Activated CD4-positive, alpha-beta T cell treated with anti-CD3 and anti-CD28 coated beads for 36 hours (primary cell): Measurements from ENCODE around the gene TSPYL1. TPM values are rescaled to one million over a fixed set of nuclear protein-coding genes. Genes with fewer than 3 reads are reported as not detected.
A peak's percentile ranks its signal among the peaks of the same experiment; 100 is the strongest.

ENCODE experiments used
- ATAC-seq: fragments of 200-7000 bp; cut with Tn5 transposase; one replicate; pipeline ENCODE4 v1.10.0; 2021; ENCODE audit warnings: mild to moderate bottlenecking, moderate library complexity
- CTCF ChIA-PET: fragments of 350-600 bp; sonication (Branson Sonifier 250); formaldehyde crosslinking; loops from one replicate; lab custom pipeline; 2021; ENCODE audit warnings: antibody characterized with exemption; lab: Charles Lee
- POLR2A ChIA-PET: fragments of 350-600 bp; sonication (Branson Sonifier 250); formaldehyde crosslinking; loops from one replicate; lab custom pipeline; 2021; ENCODE audit warnings: antibody characterized with exemption, inconsistent platforms; lab: Charles Lee
- DNase-seq: peaks from one replicate; pipeline ENCODE4 v3.0.0-alpha.2; 2020
- H3K27ac Mint-ChIP-seq: one replicate; pipeline ENCODE4 v1.8.0; 2021; ENCODE audit warnings: mixed read lengths
- H3K27me3 Mint-ChIP-seq: one replicate; pipeline ENCODE4 v1.8.0; 2021; ENCODE audit warnings: mixed read lengths
- H3K36me3 Mint-ChIP-seq: one replicate; pipeline ENCODE4 v1.8.0; 2021; ENCODE audit warnings: low read depth, mixed read lengths
- H3K4me1 Mint-ChIP-seq: one replicate; pipeline ENCODE4 v1.8.0; 2021; ENCODE audit warnings: mixed read lengths
- H3K4me3 Mint-ChIP-seq: one replicate; pipeline ENCODE4 v1.8.0; 2021; ENCODE audit warnings: mild to moderate bottlenecking, moderate library complexity, mixed read lengths
- H3K9me3 Mint-ChIP-seq: one replicate; pipeline ENCODE4 v1.8.0; 2021; ENCODE audit warnings: low read depth, mixed read lengths
- intact Hi-C, 2 experiments: fragments of 100-400 bp; cut with DNase I in 1 of 2; cut with micrococcal nuclease in 1 of 2; formaldehyde crosslinking; loops; one replicate each; pipeline versions ENCODE4 v1.14.2 to v1.15.1; 2022 to 2024; cut with DNase I, micrococcal nuclease
- total RNA-seq, 2 experiments: library from RNA; stranded (reverse); gene quantifications; one replicate each; pipeline ENCODE4 v1.2.3, GENCODE V29; 2021

Gene TSPYL1
- total RNA-seq, 2 experiments from 2014 or later: 37.5 to 38.2 TPM

DNA sequence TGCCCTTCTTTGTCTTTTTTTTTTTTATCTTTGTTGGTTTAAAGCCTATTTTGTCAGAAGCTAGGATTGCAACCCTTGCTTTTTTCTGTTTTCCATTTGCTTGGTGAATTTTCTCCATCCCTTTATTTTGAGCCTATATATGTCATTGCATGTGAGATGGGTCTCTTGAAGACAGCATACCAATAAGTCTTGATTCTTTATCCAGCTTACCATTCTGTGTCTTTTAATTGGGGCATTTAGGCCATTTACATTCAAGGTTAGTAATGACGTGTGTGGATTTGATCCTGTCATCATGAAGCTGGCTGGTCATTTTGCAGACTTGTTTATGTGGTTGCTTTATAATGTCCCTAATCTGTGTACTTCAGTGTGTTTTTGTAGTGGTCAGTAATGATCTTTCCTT is 16.4 kb downstream of the TSPYL1 start:
- intact Hi-C loops: no loop called here
- peaks cover 30% of the 10 kb centered on the region for H3K4me1 Mint-ChIP-seq
- no peaks in the 10 kb centered on the region for H3K27me3 Mint-ChIP-seq
- CTCF ChIA-PET: interaction anchor here (0.6 to 1.0 kb wide), 3 partner anchors 29 to 383 kb away, joined by 3 to 5 read pairs (median 3); no protein-coding TSS in a partner anchor
- no peak overlapping the region for H3K4me3 Mint-ChIP-seq
- H3K36me3 Mint-ChIP-seq: peaks cover 46% of the 10 kb centered on the region
- ATAC-seq (no peak), DNase-seq (no peak)
- no peak overlapping the region for H3K27ac Mint-ChIP-seq
- peaks cover 8% of the 10 kb centered on the region for H3K9me3 Mint-ChIP-seq
- POLR2A ChIA-PET: no interaction called here

- Mint-ChIP-seq H3K36me3 (peaks cover 27% of the 10 kb centered on the region), H3K4me1 (peaks cover 18% of the 10 kb centered on the region), H3K4me3 (no peak overlapping the region), H3K27ac (no peak overlapping the region), H3K9me3 (peaks cover 4% of the 10 kb centered on the region), H3K27me3 (no peaks in the 10 kb centered on the region)
- CTCF ChIA-PET: interaction anchor here (0.9 to 1.8 kb wide), 2 partner anchors 11 to 29 kb away, joined by 3 to 6 read pairs; no protein-coding TSS in a partner anchor
- POLR2A ChIA-PET: no interaction called here
- ATAC-seq (no peak), DNase-seq (no peak)
- intact Hi-C loops: loop anchor here in 1 of 2 experiments (10.0 kb wide), 1 partner anchor 1416 kb away; the partner anchor contains the start of gene NUS1
Observed at GRCh38 chr6:116258520-116258919, 21.2 kb downstream of the TSPYL1 start.

DNA sequence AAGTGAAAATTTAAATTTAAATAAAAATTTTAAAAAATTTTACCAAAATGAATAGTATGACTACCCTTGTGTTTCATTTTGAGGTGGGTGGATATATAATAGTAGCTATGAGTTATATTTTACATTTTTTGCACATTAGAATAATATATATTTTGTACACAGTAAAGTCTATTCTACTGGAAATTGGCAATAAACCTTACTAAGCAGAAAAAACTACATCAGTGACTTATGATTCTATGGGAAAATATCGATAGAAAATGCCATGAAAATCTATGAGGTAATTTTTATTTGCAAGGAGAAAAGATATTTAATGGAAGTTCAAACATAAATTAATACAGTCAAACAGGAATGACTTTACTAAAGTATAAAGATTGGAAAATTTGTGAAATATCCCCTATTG is 23.0 kb downstream of the TSPYL1 start:
- no peaks in the 10 kb centered on the region for H3K9me3 Mint-ChIP-seq
- ChIA-PET POLR2A (no interaction called here), CTCF (interaction anchor here (1.2 to 1.4 kb wide), 2 partner anchors 11 to 16 kb away, joined by 3 to 6 read pairs; no protein-coding TSS in a partner anchor)
- intact Hi-C loops: loop anchor here in 1 of 2 experiments (10.0 kb wide), 1 partner anchor 1418 kb away; the partner anchor contains the start of gene NUS1
- peaks cover 13% of the 10 kb centered on the region for H3K4me1 Mint-ChIP-seq
- no peaks in the 10 kb centered on the region for H3K27me3 Mint-ChIP-seq
- ATAC-seq (no peak), DNase-seq (no peak)
- no peak overlapping the region for H3K4me3 Mint-ChIP-seq
- H3K36me3 Mint-ChIP-seq: peaks cover 18% of the 10 kb centered on the region
- no peak overlapping the region for H3K27ac Mint-ChIP-seq

GRCh38 chr6:116255246-116255800 is 24.4 kb downstream of the TSPYL1 start:
- no peak for ATAC-seq
- no peaks in the 10 kb centered on the region for H3K9me3 Mint-ChIP-seq
- H3K4me1 Mint-ChIP-seq: peaks cover 13% of the 10 kb centered on the region
- no peak for DNase-seq
- H3K36me3 Mint-ChIP-seq: peaks cover 26% of the 10 kb centered on the region
- POLR2A ChIA-PET: interaction anchor here (1.0 kb wide), 1 partner anchor 24 kb away, joined by 4 read pairs; the partner anchor contains the start of gene TSPYL1
- H3K27me3 Mint-ChIP-seq: no peaks in the 10 kb centered on the region
- intact Hi-C loops: loop anchor here in 1 of 2 experiments (1.0 to 10.0 kb wide), 3 partner anchors 13 to 1419 kb away; partner anchors contain the start of genes NT5DC1 and NUS1
- no peak overlapping the region for H3K4me3 Mint-ChIP-seq
- no peak overlapping the region for H3K27ac Mint-ChIP-seq
- CTCF ChIA-PET: interaction anchor here (0.9 to 3.3 kb wide), 5 partner anchors 14 to 306 kb away, joined by 3 to 15 read pairs (median 5); no protein-coding TSS in a partner anchor

GRCh38 chr6:116254297-116255056 is 25.3 kb downstream of the TSPYL1 start:
- Mint-ChIP-seq H3K9me3 (no peaks in the 10 kb centered on the region), H3K4me1 (peaks cover 16% of the 10 kb centered on the region), H3K36me3 (peaks cover 25% of the 10 kb centered on the region), H3K4me3 (no peak overlapping the region), H3K27me3 (no peaks in the 10 kb centered on the region), H3K27ac (no peak overlapping the region)
- no peak for DNase-seq
- intact Hi-C loops: loop anchor here (1.0 to 10.0 kb wide), 7 partner anchors 14 to 1420 kb away; partner anchors contain the start of genes TSPYL1 (in 2 of the 2), GOPC (in 1 of the 2), NT5DC1 (in 1 of the 2) and NUS1 (in 1 of the 2)
- POLR2A ChIA-PET: interaction anchor here (0.6 to 1.0 kb wide), 2 partner anchors 25 to 415 kb away, joined by 3 to 4 read pairs; partner anchors contain the start of gene TSPYL1
- ATAC-seq: no peak
- CTCF ChIA-PET: interaction anchor here (0.6 to 3.3 kb wide), 7 partner anchors 11 to 1064 kb away, joined by 3 to 15 read pairs (median 4); no protein-coding TSS in a partner anchor

GRCh38 chr6:116253505-116254296 is 26.0 kb downstream of the TSPYL1 start, which contains the start of gene TSPYL4:
TSPYL4 (minus strand) TSS chr6:116254075; CDS start chr6:116254008, 67 bp downstream.
- peaks cover 19% of the 10 kb centered on the region for H3K4me1 Mint-ChIP-seq
- peak; percentile 99 for ATAC-seq
- ChIA-PET POLR2A (interaction anchor here (0.6 kb wide), 2 partner anchors 25 to 416 kb away, joined by 3 read pairs; no protein-coding TSS in a partner anchor), CTCF (interaction anchor here (1.3 to 3.3 kb wide), 4 partner anchors 10 to 37 kb away, joined by 3 to 15 read pairs (median 6); no protein-coding TSS in a partner anchor)
- H3K27me3 Mint-ChIP-seq: no peaks in the 10 kb centered on the region
- no peak within 1 kb of the TSS for H3K27ac Mint-ChIP-seq
- no peaks in the 10 kb centered on the region for H3K9me3 Mint-ChIP-seq
- H3K4me3 Mint-ChIP-seq: no peak within 1 kb of the TSS
- peak; percentile 95 for DNase-seq
- peaks cover 23% of the 10 kb centered on the region for H3K36me3 Mint-ChIP-seq
- intact Hi-C loops: loop anchor here (1.0 to 10.0 kb wide), 6 partner anchors 26 to 1421 kb away; partner anchors contain the start of genes TSPYL1 (in 2 of the 2), GOPC (in 1 of the 2), NT5DC1 (in 1 of the 2) and NUS1 (in 1 of the 2)

DNA sequence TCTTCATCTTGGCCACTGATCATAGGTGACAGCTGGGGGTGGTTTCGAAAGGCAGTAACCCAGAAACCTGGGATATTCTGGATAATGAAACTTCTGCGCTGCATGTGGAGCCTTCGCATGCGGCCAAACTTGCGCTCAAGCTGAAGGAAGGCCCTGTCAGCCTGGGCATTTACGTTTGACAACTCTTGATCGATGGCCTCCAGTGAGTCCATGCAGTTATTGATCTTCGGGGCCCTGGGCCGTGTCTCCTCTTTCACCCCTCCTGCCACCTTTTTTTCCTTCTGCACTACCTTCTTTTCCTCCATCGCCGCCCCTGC is 26.6 kb downstream of the TSPYL1 start:
- intact Hi-C loops: loop anchor here in 1 of 2 experiments (5.0 to 10.0 kb wide), 3 partner anchors 241 to 1422 kb away; partner anchors contain the start of genes GOPC and NUS1
- ATAC-seq (no peak), DNase-seq (no peak)
- H3K9me3 Mint-ChIP-seq: no peaks in the 10 kb centered on the region
- POLR2A ChIA-PET: no interaction called here
- no peak overlapping the region for H3K4me3 Mint-ChIP-seq
- H3K4me1 Mint-ChIP-seq: peaks cover 24% of the 10 kb centered on the region
- no peak overlapping the region for H3K27ac Mint-ChIP-seq
- CTCF ChIA-PET: interaction anchor here (1.3 to 3.3 kb wide), 4 partner anchors 9 to 35 kb away, joined by 3 to 15 read pairs (median 5); no protein-coding TSS in a partner anchor
- H3K27me3 Mint-ChIP-seq: no peaks in the 10 kb centered on the region
- H3K36me3 Mint-ChIP-seq: peaks cover 23% of the 10 kb centered on the region

GRCh38 chr6:116251568-116252384 is 28.0 kb downstream of the TSPYL1 start:
- Mint-ChIP-seq H3K27me3 (no peaks in the 10 kb centered on the region), H3K27ac (peak overlapping the region; percentile 72), H3K36me3 (peaks cover 23% of the 10 kb centered on the region), H3K4me1 (peaks cover 25% of the 10 kb centered on the region), H3K9me3 (no peaks in the 10 kb centered on the region), H3K4me3 (peak overlapping the region; percentile 62)
- no peak for ATAC-seq
- ChIA-PET CTCF (interaction anchor here (1.3 to 2.2 kb wide), 3 partner anchors 17 to 34 kb away, joined by 3 to 8 read pairs (median 6); no protein-coding TSS in a partner anchor), POLR2A (no interaction called here)
- no peak for DNase-seq
- intact Hi-C loops: loop anchor here in 1 of 2 experiments (5.0 to 10.0 kb wide), 3 partner anchors 239 to 1423 kb away; partner anchors contain the start of genes GOPC and NUS1

DNA sequence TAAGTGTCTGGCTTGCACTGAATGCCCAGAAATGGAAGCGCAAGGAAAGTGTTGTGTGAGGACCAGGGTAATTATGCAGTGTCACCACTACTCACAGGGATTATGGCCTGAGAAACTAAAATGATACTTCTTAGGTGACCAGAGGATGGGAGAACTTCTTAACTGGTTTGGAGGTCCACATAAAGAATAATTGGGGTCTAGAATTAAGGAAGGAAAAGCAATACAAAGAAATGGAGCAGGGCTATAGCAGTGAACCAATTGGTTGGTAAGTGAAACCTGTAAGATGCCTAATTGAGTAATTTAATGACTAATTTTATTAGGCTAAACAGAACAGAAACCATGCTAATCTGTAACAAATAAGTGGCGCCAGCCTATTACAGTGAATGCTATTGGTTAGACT is 31.2 kb downstream of the TSPYL1 start:
- H3K36me3 Mint-ChIP-seq: peaks cover 26% of the 10 kb centered on the region
- intact Hi-C loops: no loop called here
- H3K4me1 Mint-ChIP-seq: peaks cover 25% of the 10 kb centered on the region
- no peak for ATAC-seq
- no peak overlapping the region for H3K4me3 Mint-ChIP-seq
- H3K27ac Mint-ChIP-seq: no peak overlapping the region
- DNase-seq: no peak
- ChIA-PET POLR2A (no interaction called here), CTCF (interaction anchor here (2.4 kb wide), 1 partner anchor 30 kb away, joined by 7 read pairs; no protein-coding TSS in a partner anchor)
- H3K9me3 Mint-ChIP-seq: no peaks in the 10 kb centered on the region
- no peaks in the 10 kb centered on the region for H3K27me3 Mint-ChIP-seq
